PC-9 (cell line): ENCODE results near the gene DNAJB6.

Experiments
- CTCF ChIP-seq: fragments of 200-600 bp; sonication (generic); conservative IDR thresholded peaks from 2 replicates; pipeline ENCODE4 v1.6.1; 2017; ENCODE audit warnings: mixed run types, antibody characterized with exemption, mild to moderate bottlenecking, moderate library complexity
- EZH2 ChIP-seq: fragments of 200-600 bp; sonication (generic); IDR thresholded peaks from 2 replicates; pipeline ENCODE4 v1.8.0; 2017; ENCODE audit warnings: antibody characterized with exemption, low read depth

GRCh38 chr7:157428554-157428945 is 91.7 kb downstream of the DNAJB6 start:
- TF ChIP-seq CTCF: no peak
- no peak for TF ChIP-seq EZH2
